HepG2 (cell line): ENCODE measurements around the gene TMEM14B. TPM values are rescaled to one million over a fixed set of nuclear protein-coding genes. Genes with fewer than 3 reads are reported as not detected.

Source experiments
- ATAC-seq: fragments of 200-7000 bp; cut with Tn5 transposase; 3 replicates; pipeline ENCODE4 v1.9.1; 2020; ENCODE audit warnings: mild to moderate bottlenecking, moderate library complexity
- BruUV-seq: library from RNA; stranded (reverse); fragments of 400-500 nt; replicated peaks from 2 replicates; lab custom pipeline; 2021; lab: Mats Ljungman, UMichigan
- CTCF ChIA-PET: fragments of 300-600 bp; formaldehyde crosslinking; extraction: SDS; loops from one replicate; lab custom pipeline; 2021; ENCODE audit warnings: low total read pairs, inconsistent platforms, low intra/inter-chr PET ratio; lab: Yijun Ruan, JAX
- POLR2A ChIA-PET: fragments of 350-600 bp; sonication (Branson Sonifier 250); formaldehyde crosslinking; loops from one replicate; lab custom pipeline; 2020; ENCODE audit warnings: antibody characterized with exemption, inconsistent platforms; lab: Yijun Ruan, JAX
- DNase-seq: peaks from one replicate; pipeline ENCODE4 v3.0.0-alpha.2; 2015; ENCODE audit warnings: low spot score
- FAIRE-seq: peaks from 3 replicates; lab custom pipeline; 2011; peaks lifted over from hg19 to GRCh38; lab: Jason Lieb, UNC
- H2AFZ ChIP-seq: one replicate; pipeline ENCODE4 v1.6.1; 2011; ENCODE audit warnings: low read length, inconsistent platforms
- H3K27ac ChIP-seq: fragments of 300-600 bp; 3 replicates; pipeline ENCODE4 v1.8.0; 2011; ENCODE audit warnings: mixed run types, mild to moderate bottlenecking, mixed read lengths, low read length, inconsistent platforms; ENCODE audit not compliant: insufficient read depth; ENCODE audit errors: extremely low read length
- H3K27me3 ChIP-seq, 2 experiments: fragments of 200-600 bp in 1 of 2; 2 replicates in 1 of 2; 3 replicates in 1 of 2; pipeline versions ENCODE4 v1.6.0 to v1.8.0; 2011; ENCODE audit warnings: low read length in 2 of 2, mild to moderate bottlenecking in 2 of 2, moderate library complexity in 2 of 2, inconsistent platforms in 1 of 2; ENCODE audit not compliant: insufficient read depth in 2 of 2, control insufficient read depth in 1 of 2
- H3K36me3 ChIP-seq, 2 experiments: fragments of 200-600 bp in 1 of 2; replicated peaks in 1 of 2; 2 replicates in 1 of 2; 3 replicates in 1 of 2; pipeline versions ENCODE4 v1.5.1 to v1.8.0; 2011; ENCODE audit warnings: low read length in 2 of 2, inconsistent platforms in 1 of 2; ENCODE audit not compliant: insufficient read depth in 2 of 2, control insufficient read depth in 1 of 2
- H3K4me1 ChIP-seq: 2 replicates; pipeline ENCODE4 v1.5.1; 2012; ENCODE audit warnings: low read length, inconsistent platforms; ENCODE audit not compliant: insufficient read depth
- H3K4me2 ChIP-seq: 2 replicates; pipeline ENCODE4 v1.6.0; 2011; ENCODE audit warnings: low read depth, low read length, inconsistent platforms
- H3K4me3 ChIP-seq, 3 experiments: fragments of 200-600 bp in 1 of 3; sonication (generic), shearing (Covaris generic) in 1 of 3; replicated peaks in 1 of 3; 2 replicates each; pipeline ENCODE4 v1.5.1; 2011 to 2016; ENCODE audit warnings: low read length in 3 of 3, inconsistent platforms in 2 of 3, low read depth in 2 of 3, mild to moderate bottlenecking in 2 of 3, control low read depth in 1 of 3, mixed read lengths in 1 of 3; ENCODE audit not compliant: insufficient read depth in 1 of 3
- H3K79me2 ChIP-seq: one replicate; pipeline ENCODE4 v1.6.1; 2011; ENCODE audit warnings: low read length, inconsistent platforms; ENCODE audit not compliant: insufficient read depth
- H3K9ac ChIP-seq: 2 replicates; pipeline ENCODE4 v1.6.0; 2011; ENCODE audit warnings: mild to moderate bottlenecking, low read depth, low read length, inconsistent platforms; ENCODE audit not compliant: insufficient read depth
- H3K9me3 ChIP-seq: 2 replicates; pipeline ENCODE4 v1.5.1; 2012; ENCODE audit warnings: mild to moderate bottlenecking, low read length
- H4K20me1 ChIP-seq: 2 replicates; pipeline ENCODE4 v1.6.0; 2011; ENCODE audit warnings: inconsistent platforms, mild to moderate bottlenecking, low read length, moderate library complexity; ENCODE audit not compliant: insufficient read depth
- CENPX ChIP-seq: sonication (generic); formaldehyde crosslinking; IDR thresholded peaks from 2 replicates; pipeline ENCODE4 v1.9.0; 2021; ENCODE audit warnings: mild to moderate bottlenecking, missing genetic modification reagents, moderate library complexity
- GTF2F1 ChIP-seq: fragments of 150-350 bp; IDR thresholded peaks from 2 replicates; pipeline ENCODE4 v1.6.1; 2014; ENCODE audit warnings: low read length
- IKZF1 ChIP-seq: fragments of 450-650 bp; IDR thresholded peaks from 2 replicates; pipeline ENCODE4 v1.7.1; 2016
- KDM6A ChIP-seq: IDR thresholded peaks from 2 replicates; pipeline ENCODE4 v1.6.1; 2016; ENCODE audit warnings: low read depth
- MIER3 ChIP-seq: IDR thresholded peaks from 2 replicates; pipeline ENCODE4 v1.6.1; 2016; ENCODE audit warnings: missing compliant biosample characterization, borderline replicate concordance
- NR0B2 ChIP-seq: sonication (generic); formaldehyde crosslinking; IDR thresholded peaks from 2 replicates; pipeline ENCODE4 v1.4.0; 2020; ENCODE audit warnings: mild to moderate bottlenecking, missing genetic modification reagents
- POLR2A ChIP-seq, 2 experiments: IDR thresholded peaks; 2 replicates each; pipeline ENCODE4 v1.6.1; 2011; ENCODE audit warnings: low read depth in 2 of 2, low read length in 2 of 2, mild to moderate bottlenecking in 1 of 2, moderate library complexity in 1 of 2; ENCODE audit not compliant: insufficient read depth in 1 of 2
- POLR2AphosphoS2 ChIP-seq: IDR thresholded peaks from 2 replicates; pipeline ENCODE4 v1.6.1; 2011; ENCODE audit warnings: low read depth, low read length, improper control_type of control experiment
- RFX1 ChIP-seq: fragments of 450-650 bp; IDR thresholded peaks from 2 replicates; pipeline ENCODE4 v1.6.1; 2017
- ZFP62 ChIP-seq: sonication (generic); formaldehyde crosslinking; IDR thresholded peaks from 2 replicates; pipeline ENCODE4 v1.4.0; 2020; ENCODE audit warnings: missing genetic modification reagents
- ZMYM4 ChIP-seq: sonication (generic); formaldehyde crosslinking; IDR thresholded peaks from 2 replicates; pipeline ENCODE4 v1.8.1; 2023; ENCODE audit warnings: mild to moderate bottlenecking, missing genetic modification reagents
- ZNF281 ChIP-seq: sonication (generic); formaldehyde crosslinking; IDR thresholded peaks from 2 replicates; pipeline ENCODE4 v1.4.0; 2020; ENCODE audit warnings: missing genetic modification reagents, borderline replicate concordance
- ZNF543 ChIP-seq: sonication (generic); formaldehyde crosslinking; IDR thresholded peaks from 2 replicates; pipeline ENCODE4 v1.4.0; 2020; ENCODE audit warnings: mild to moderate bottlenecking, missing genetic modification reagents
- ZNF563 ChIP-seq: sonication (generic); formaldehyde crosslinking; IDR thresholded peaks from 2 replicates; pipeline ENCODE4 v1.8.0; 2022; ENCODE audit warnings: mild to moderate bottlenecking, moderate library complexity, missing genetic modification reagents
- ZNF772 ChIP-seq: sonication (generic); formaldehyde crosslinking; IDR thresholded peaks from 2 replicates; pipeline ENCODE4 v1.5.0; 2020; ENCODE audit warnings: mild to moderate bottlenecking, missing genetic modification reagents
- WGBS: methylation state at CpG from one replicate; pipeline ENCODE4 v1.1.6; 2017; ENCODE audit warnings: low lambda C conversion rate; 5-methylcytosine and 5-hydroxymethylcytosine counted together
- in situ Hi-C: cut with HindIII; loops from 2 replicates; pipeline ENCODE4 v1.10.0; 2017; ENCODE audit warnings: low pct_unique_long_range_greater_than_20kb; ENCODE audit not compliant: extremely low pct_ligation_motif_present
- intact Hi-C: fragments of 100-400 bp; cut with micrococcal nuclease; formaldehyde crosslinking; loops from one replicate; pipeline ENCODE4 v1.10.0; 2022; ENCODE audit not compliant: unreplicated experiment
- polyA plus RNA-seq, 8 experiments: library from polyadenylated mRNA; depleted of rRNA in 3 of 8; stranded (reverse) in 7 of 8; unstranded in 1 of 8; fragments of >200 nt; fragmentation: Illumina TruSeq in 4 of 8; extraction: Trizol in 4 of 8; gene quantifications; 2 replicates each; pipeline versions ENCODE4 v1.2.1 to v1.2.3, GENCODE V29; 2011 to 2016; ENCODE audit warnings: low read depth in 4 of 8, missing spikeins in 1 of 8, mixed read lengths in 1 of 8; ENCODE audit not compliant: insufficient read depth in 1 of 8
- total RNA-seq, 5 experiments: library from RNA; depleted of rRNA; stranded (reverse); fragments of >200 nt; fragmentation: Illumina TruSeq; extraction: Trizol; gene quantifications; 2 replicates each; pipeline ENCODE4 v1.2.3, GENCODE V29; 2016; ENCODE audit warnings: low read depth in 1 of 5
- TF ChIP-seq, protein P1 (sequence below): sonication (generic); formaldehyde crosslinking; IDR thresholded peaks from 2 replicates; pipeline ENCODE4 v1.4.0; 2020; ENCODE audit warnings: missing genetic modification reagents, mild to moderate bottlenecking, borderline replicate concordance
- TF ChIP-seq, protein P2 (sequence below): sonication (generic); formaldehyde crosslinking; conservative IDR thresholded peaks from 2 replicates; pipeline ENCODE4 v1.8.1; 2023; ENCODE audit warnings: missing genetic modification reagents

The TMEM14B gene
- total and polyA plus RNA-seq, 2 of the 13 experiments (the other 11 are each of a cell fraction or from before 2014, with no cell fraction given), result 133 to 200 TPM

- TF ChIP-seq, protein P1, sequence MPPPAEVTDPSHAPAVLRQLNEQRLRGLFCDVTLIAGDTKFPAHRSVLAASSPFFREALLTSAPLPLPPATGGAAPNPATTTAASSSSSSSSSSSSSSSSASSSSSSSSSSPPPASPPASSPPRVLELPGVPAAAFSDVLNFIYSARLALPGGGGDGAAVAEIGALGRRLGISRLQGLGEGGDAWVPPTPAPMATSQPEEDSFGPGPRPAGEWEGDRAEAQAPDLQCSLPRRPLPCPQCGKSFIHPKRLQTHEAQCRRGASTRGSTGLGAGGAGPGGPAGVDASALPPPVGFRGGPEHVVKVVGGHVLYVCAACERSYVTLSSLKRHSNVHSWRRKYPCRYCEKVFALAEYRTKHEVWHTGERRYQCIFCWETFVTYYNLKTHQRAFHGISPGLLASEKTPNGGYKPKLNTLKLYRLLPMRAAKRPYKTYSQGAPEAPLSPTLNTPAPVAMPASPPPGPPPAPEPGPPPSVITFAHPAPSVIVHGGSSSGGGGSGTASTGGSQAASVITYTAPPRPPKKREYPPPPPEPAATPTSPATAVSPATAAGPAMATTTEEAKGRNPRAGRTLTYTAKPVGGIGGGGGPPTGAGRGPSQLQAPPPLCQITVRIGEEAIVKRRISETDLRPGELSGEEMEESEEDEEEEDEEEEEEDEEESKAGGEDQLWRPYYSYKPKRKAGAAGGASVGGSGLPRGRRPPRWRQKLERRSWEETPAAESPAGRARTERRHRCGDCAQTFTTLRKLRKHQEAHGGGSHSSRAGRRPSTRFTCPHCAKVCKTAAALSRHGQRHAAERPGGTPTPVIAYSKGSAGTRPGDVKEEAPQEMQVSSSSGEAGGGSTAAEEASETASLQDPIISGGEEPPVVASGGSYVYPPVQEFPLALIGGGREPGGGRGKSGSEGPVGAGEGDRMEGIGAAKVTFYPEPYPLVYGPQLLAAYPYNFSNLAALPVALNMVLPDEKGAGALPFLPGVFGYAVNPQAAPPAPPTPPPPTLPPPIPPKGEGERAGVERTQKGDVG (CRISPR knock-in tag), result no peak
- TF ChIP-seq ZNF281 (CRISPR knock-in tag), result no peak
- TF ChIP-seq ZNF563 (CRISPR knock-in tag), result no peak
- no peak for TF ChIP-seq RFX1
- no peak for TF ChIP-seq POLR2AphosphoS2
- TF ChIP-seq GTF2F1, result no peak
These were observed 28.2 kb upstream of the TMEM14B start (continued) for GRCh38 chr6:10719296-10719963.

GRCh38 chr6:10719964-10720264, 27.7 kb upstream of the TMEM14B start:
- intact Hi-C loops, result no loop called here
- H3K27me3 ChIP-seq, result no peaks in the 10 kb centered on the region
- peaks cover 27% of the 10 kb centered on the region for H3K4me1 ChIP-seq
- ATAC-seq (no peak), DNase-seq (no peak), FAIRE-seq (no peak)
- H3K36me3 ChIP-seq, result peaks cover 3% of the 10 kb centered on the region in 2 experiments; a peak in 4 of 5 replicates
- H4K20me1 ChIP-seq, result no peaks in the 10 kb centered on the region
- H2AFZ ChIP-seq, result no peak overlapping the region
- POLR2A ChIA-PET, result interaction anchor here (0.7 to 6.6 kb wide), 10 partner anchors 9 to 242 kb away, joined by 3 to 332 read pairs (median 23); partner anchors contain the start of genes C6orf52, PAK1IP1 and TMEM14B
- H3K27ac ChIP-seq, result peak overlapping the region; percentile 95
- H3K79me2 ChIP-seq, result peaks cover 18% of the 10 kb centered on the region
- H3K4me2 ChIP-seq, result peak overlapping the region; percentile 75
- CTCF ChIA-PET, result no interaction called here
- peak overlapping the region; percentile 83 for H3K9ac ChIP-seq
- H3K4me3 ChIP-seq, result peak overlapping the region; percentile 56 to 76 (median 70)
- BruUV-seq, result no TSS peak
- in situ Hi-C loops, result no loop called here
- H3K9me3 ChIP-seq, result peaks cover 15% of the 10 kb centered on the region
- WGBS, result 34% methylated on average over 17 of the region's 21 CpGs
- TF ChIP-seq CENPX (CRISPR knock-in tag) (no peak), MIER3 (CRISPR knock-in tag) (0 out of 2 replicates have a peak, but pooled peaks have one; percentile 15), NR0B2 (CRISPR knock-in tag) (no peak), ZNF772 (0 out of 2 replicates have a peak, but pooled peaks have one; percentile 9), ZMYM4 (CRISPR knock-in tag) (peak; percentile 8; the same call in 1 of the 2 replicates), IKZF1 (no peak), POLR2A (IDR thresholded peaks at IDR 0.05; ENCODE audit: insufficient read depth in 1 of 2, low read depth in 2 of 2, low read length in 2 of 2) (peak in 1 of 2 experiments; percentile 14; a peak in 1 of 4 replicates), ZFP62 (no peak), ZNF543 (CRISPR knock-in tag) (0 out of 2 replicates have a peak, but pooled peaks have one; percentile 67), KDM6A (CRISPR knock-in tag) (no peak)
- TF ChIP-seq, protein P2, sequence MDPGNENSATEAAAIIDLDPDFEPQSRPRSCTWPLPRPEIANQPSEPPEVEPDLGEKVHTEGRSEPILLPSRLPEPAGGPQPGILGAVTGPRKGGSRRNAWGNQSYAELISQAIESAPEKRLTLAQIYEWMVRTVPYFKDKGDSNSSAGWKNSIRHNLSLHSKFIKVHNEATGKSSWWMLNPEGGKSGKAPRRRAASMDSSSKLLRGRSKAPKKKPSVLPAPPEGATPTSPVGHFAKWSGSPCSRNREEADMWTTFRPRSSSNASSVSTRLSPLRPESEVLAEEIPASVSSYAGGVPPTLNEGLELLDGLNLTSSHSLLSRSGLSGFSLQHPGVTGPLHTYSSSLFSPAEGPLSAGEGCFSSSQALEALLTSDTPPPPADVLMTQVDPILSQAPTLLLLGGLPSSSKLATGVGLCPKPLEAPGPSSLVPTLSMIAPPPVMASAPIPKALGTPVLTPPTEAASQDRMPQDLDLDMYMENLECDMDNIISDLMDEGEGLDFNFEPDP, result 0 out of 2 replicates have a peak, but pooled peaks have one; percentile 59
